Natural killer cell (primary cell): Measurements from ENCODE around the gene RAB33A. TPM values are rescaled to one million over a fixed set of nuclear protein-coding genes. Genes with fewer than 3 reads are reported as not detected.

Experiments
- ATAC-seq, 3 donors: fragments of 150-1000 bp in 2 of 3; fragments of 200-7000 bp in 1 of 3; cut with Tn5 transposase; 1 replicate in 1 of 3; 2 replicates in 2 of 3; pipeline ENCODE4 v1.10.0; 2021; ENCODE audit warnings: mild to moderate bottlenecking in 2 of 3, moderate library complexity in 2 of 3
- DNase-seq, 2 donors: peaks; one replicate each; pipeline versions ENCODE4 v3.0.0 to v3.0.0-alpha.2; 2013 to 2021; ENCODE audit warnings: mixed read lengths in 1 of 2
- H3K27ac ChIP-seq: one replicate; pipeline ENCODE4 v1.5.1; 2013; ENCODE audit warnings: mild to moderate bottlenecking, low read length
- H3K27me3 ChIP-seq: one replicate; pipeline ENCODE4 v1.6.1; 2013; ENCODE audit warnings: low read length; ENCODE audit not compliant: control insufficient read depth, insufficient read depth
- H3K36me3 ChIP-seq: one replicate; pipeline ENCODE4 v1.6.1; 2013; ENCODE audit warnings: low read length; ENCODE audit not compliant: control insufficient read depth, insufficient read depth
- H3K4me1 ChIP-seq: one replicate; pipeline ENCODE4 v1.6.1; 2013; ENCODE audit warnings: low read length; ENCODE audit not compliant: control insufficient read depth, insufficient read depth
- H3K4me3 ChIP-seq: one replicate; pipeline ENCODE4 v1.5.1; 2013; ENCODE audit warnings: low read length
- H3K9me3 ChIP-seq: one replicate; pipeline ENCODE4 v1.6.1; 2013; ENCODE audit warnings: low read length; ENCODE audit not compliant: control insufficient read depth, insufficient read depth
- H3K27ac Mint-ChIP-seq, 2 donors: one replicate each; pipeline ENCODE4 v1.8.0; 2022; ENCODE audit warnings: mild to moderate bottlenecking in 2 of 2, mixed read lengths in 2 of 2, moderate library complexity in 1 of 2
- H3K27me3 Mint-ChIP-seq, 2 donors: one replicate each; pipeline ENCODE4 v1.8.0; 2022; ENCODE audit warnings: low read depth in 2 of 2, mixed read lengths in 2 of 2
- H3K36me3 Mint-ChIP-seq: one replicate; pipeline ENCODE4 v1.8.0; 2022; ENCODE audit warnings: mixed read lengths
- H3K4me1 Mint-ChIP-seq, 2 donors: one replicate each; pipeline ENCODE4 v1.8.0; 2022; ENCODE audit warnings: mixed read lengths in 2 of 2
- H3K4me3 Mint-ChIP-seq: one replicate; pipeline ENCODE4 v1.8.0; 2022; ENCODE audit warnings: mild to moderate bottlenecking, moderate library complexity, mixed read lengths
- H3K9me3 Mint-ChIP-seq, 2 donors: one replicate each; pipeline ENCODE4 v1.8.0; 2022; ENCODE audit warnings: mixed read lengths in 2 of 2
- WGBS: methylation state at CpG from one replicate; pipeline ENCODE4 v1.1.7; 2013; ENCODE audit warnings: missing lambda C conversion rate; ENCODE audit not compliant: insufficient coverage; 5-methylcytosine and 5-hydroxymethylcytosine counted together
- intact Hi-C: fragments of 100-400 bp; cut with micrococcal nuclease; formaldehyde crosslinking; loops from one replicate; pipeline ENCODE4 v1.14.2; 2022
- total RNA-seq, 4 donors: library from RNA; stranded (reverse); fragments of 120-200 nt in 1 of 4; gene quantifications; one replicate each; pipeline versions ENCODE4 v1.2.3 to v1.2.4, GENCODE V29; 2013 to 2022
- TF ChIP-seq, protein P1 (sequence below): fragments of 200-600 bp; IDR thresholded peaks from one replicate; pipeline ENCODE4 v1.8.0; 2022; ENCODE audit warnings: antibody characterized with exemption

RAB33A gene
- total RNA-seq, 3 donors from 2014 or later (not counting 1 experiment from before 2014, with no cell fraction given) = 3.2 to 4.4 (median 4.4) TPM

DNA sequence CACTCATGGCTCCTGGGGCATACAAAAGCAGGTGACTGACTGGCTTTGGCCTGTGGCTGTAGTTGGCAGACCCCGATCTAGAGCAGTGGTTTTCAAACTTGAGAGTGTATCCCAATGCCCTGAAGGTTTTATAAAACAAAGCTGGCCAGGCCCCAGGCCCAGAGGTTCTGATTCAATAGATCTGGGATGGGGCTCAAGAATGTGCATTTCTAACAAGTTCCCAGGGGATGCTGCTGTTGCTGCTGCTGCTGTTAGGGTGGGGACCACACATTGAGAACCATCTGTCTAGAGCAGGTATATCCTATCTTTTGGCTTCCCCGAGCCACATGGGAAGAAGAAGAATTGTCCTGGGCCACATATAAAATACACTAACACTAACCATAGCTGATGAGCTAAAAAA lies 13.5 kb upstream of the RAB33A start:
- Mint-ChIP-seq H3K27ac (no peak overlapping the region), H3K27me3 (peaks cover 0 to 9% of the 10 kb centered on the region in 2 donors), H3K9me3 (no peaks in the 10 kb centered on the region), H3K36me3 (no peaks in the 10 kb centered on the region), H3K4me1 (peaks cover 0 to 11% of the 10 kb centered on the region in 2 donors), H3K4me3 (no peak overlapping the region)
- no peak for DNase-seq
- 91% methylated on average over 1 of the region's 2 CpGs for whole genome bisulfite sequencing
- no peak for ATAC-seq
- Histone ChIP-seq H3K4me3 (no peak overlapping the region), H3K9me3 (no peaks in the 10 kb centered on the region), H3K27me3 (no peaks in the 10 kb centered on the region), H3K36me3 (peaks cover 5% of the 10 kb centered on the region), H3K4me1 (no peaks in the 10 kb centered on the region), H3K27ac (no peak overlapping the region)
- intact Hi-C loops = no loop called here
- TF ChIP-seq, protein P1, sequence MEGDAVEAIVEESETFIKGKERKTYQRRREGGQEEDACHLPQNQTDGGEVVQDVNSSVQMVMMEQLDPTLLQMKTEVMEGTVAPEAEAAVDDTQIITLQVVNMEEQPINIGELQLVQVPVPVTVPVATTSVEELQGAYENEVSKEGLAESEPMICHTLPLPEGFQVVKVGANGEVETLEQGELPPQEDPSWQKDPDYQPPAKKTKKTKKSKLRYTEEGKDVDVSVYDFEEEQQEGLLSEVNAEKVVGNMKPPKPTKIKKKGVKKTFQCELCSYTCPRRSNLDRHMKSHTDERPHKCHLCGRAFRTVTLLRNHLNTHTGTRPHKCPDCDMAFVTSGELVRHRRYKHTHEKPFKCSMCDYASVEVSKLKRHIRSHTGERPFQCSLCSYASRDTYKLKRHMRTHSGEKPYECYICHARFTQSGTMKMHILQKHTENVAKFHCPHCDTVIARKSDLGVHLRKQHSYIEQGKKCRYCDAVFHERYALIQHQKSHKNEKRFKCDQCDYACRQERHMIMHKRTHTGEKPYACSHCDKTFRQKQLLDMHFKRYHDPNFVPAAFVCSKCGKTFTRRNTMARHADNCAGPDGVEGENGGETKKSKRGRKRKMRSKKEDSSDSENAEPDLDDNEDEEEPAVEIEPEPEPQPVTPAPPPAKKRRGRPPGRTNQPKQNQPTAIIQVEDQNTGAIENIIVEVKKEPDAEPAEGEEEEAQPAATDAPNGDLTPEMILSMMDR = no peak

DNA sequence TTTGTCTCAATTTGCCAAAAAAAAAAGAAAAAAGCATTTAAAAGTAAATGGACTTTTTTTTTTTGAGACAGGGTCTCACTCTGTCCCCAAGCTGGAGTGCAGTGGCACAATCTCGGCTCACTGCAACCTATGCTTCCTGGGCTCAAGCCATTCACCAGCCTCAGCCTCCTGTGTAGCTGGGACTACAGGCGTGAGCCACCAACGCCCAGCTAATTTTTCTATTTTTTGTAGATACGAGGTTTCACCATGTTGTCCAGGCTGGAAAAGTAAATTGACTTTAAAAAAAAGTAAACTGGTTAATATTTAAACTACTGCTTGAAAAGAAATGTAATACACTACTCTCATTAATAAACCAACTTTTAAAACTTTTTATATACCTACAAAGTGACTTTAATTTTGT lies 12.0 kb upstream of the RAB33A start:
- no peaks in the 10 kb centered on the region for H3K4me1 ChIP-seq
- H3K27ac Mint-ChIP-seq = no peak overlapping the region
- no peaks in the 10 kb centered on the region for H3K36me3 Mint-ChIP-seq
- H3K9me3 Mint-ChIP-seq = no peaks in the 10 kb centered on the region
- H3K27me3 ChIP-seq = no peaks in the 10 kb centered on the region
- H3K4me1 Mint-ChIP-seq = peaks cover 4 to 15% of the 10 kb centered on the region in 2 donors
- TF ChIP-seq, protein P1 = no peak
- ATAC-seq (no peak), DNase-seq (no peak)
- intact Hi-C loops = no loop called here
- peaks cover 0 to 9% of the 10 kb centered on the region in 2 donors for H3K27me3 Mint-ChIP-seq
- H3K27ac ChIP-seq = no peak overlapping the region
- 64% methylated on average over 1 of the region's 4 CpGs for WGBS
- H3K36me3 ChIP-seq = peaks cover 2% of the 10 kb centered on the region
- H3K4me3 Mint-ChIP-seq = no peak overlapping the region
- H3K4me3 ChIP-seq = no peak overlapping the region
- no peaks in the 10 kb centered on the region for H3K9me3 ChIP-seq

DNA sequence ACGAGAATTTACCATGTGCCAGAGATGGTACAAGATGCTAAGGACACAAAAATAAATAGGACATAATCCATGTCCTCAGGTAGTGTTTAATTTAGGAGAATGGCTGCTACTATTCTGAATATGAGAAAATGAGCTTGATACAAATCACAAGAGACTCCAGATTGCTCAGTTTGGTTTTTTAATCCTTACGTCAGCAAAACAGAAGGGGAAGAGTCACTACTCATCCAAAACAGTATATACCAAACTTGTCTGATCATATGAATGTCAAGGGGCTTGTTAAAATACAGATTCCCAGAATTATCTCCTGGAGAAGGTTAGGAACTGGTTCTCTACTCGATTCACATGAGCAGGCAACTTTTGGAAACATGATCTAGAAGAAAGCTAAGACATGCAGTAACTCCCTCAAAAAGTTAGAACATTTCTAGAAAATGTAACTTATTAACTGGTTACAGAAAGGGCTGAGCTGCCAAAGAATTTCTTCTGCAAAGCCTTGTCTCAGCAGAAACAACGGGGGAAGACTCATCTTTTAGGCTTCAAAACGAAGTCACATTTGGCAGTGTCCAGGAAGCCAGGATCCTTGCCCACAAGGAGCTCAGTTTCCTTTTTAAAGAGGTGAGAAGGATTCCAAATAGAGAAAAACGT lies 9.5 kb upstream of the RAB33A start:
- Mint-ChIP-seq H3K36me3 (no peaks in the 10 kb centered on the region), H3K27me3 (peaks cover 0 to 15% of the 10 kb centered on the region in 2 donors), H3K27ac (peak overlapping the region in 1 of 2 donors; percentile 46), H3K4me3 (no peak overlapping the region), H3K9me3 (no peaks in the 10 kb centered on the region), H3K4me1 (peaks cover 15 to 33% of the 10 kb centered on the region in 2 donors)
- DNase-seq = no peak
- Histone ChIP-seq H3K4me3 (no peak overlapping the region), H3K27ac (no peak overlapping the region), H3K27me3 (no peaks in the 10 kb centered on the region), H3K36me3 (no peaks in the 10 kb centered on the region), H3K9me3 (no peaks in the 10 kb centered on the region), H3K4me1 (peaks cover 6% of the 10 kb centered on the region)
- intact Hi-C loops = no loop called here
- 68% methylated on average over 4 of the region's 6 CpGs for WGBS
- ATAC-seq = no peak
- TF ChIP-seq, protein P1 = no peak

DNA sequence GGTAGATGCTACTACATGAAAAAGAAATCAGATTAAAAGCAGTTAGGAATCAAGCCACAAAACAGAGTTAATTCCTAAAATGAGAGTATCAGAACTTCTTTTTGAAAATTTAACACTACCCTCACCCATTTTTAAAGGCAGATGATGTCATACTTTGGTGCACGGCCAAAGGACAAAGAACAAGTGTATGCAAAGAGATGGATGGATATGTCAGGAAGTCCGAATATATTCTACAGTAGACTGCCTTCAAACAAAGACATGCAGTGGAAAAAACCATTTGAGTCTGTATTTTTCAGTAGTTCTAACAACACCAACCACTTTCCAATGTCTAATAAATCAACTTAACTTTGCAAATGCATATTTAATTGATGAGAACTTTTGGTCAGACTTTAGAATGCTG lies 8.4 kb upstream of the RAB33A start:
- peaks cover 15 to 33% of the 10 kb centered on the region in 2 donors for H3K4me1 Mint-ChIP-seq
- intact Hi-C loops = no loop called here
- Histone ChIP-seq H3K36me3 (no peaks in the 10 kb centered on the region), H3K4me3 (no peak overlapping the region), H3K27ac (no peak overlapping the region), H3K4me1 (peaks cover 6% of the 10 kb centered on the region), H3K27me3 (no peaks in the 10 kb centered on the region), H3K9me3 (no peaks in the 10 kb centered on the region)
- TF ChIP-seq, protein P1 = no peak
- H3K36me3 Mint-ChIP-seq = no peaks in the 10 kb centered on the region
- DNase-seq (no peak), ATAC-seq (no peak)
- H3K4me3 Mint-ChIP-seq = peak overlapping the region; percentile 9
- H3K27ac Mint-ChIP-seq = no peak overlapping the region
- no peaks in the 10 kb centered on the region for H3K9me3 Mint-ChIP-seq
- WGBS = no CpG with 5 or more reads among the region's 2 CpGs
- peaks cover 0 to 15% of the 10 kb centered on the region in 2 donors for H3K27me3 Mint-ChIP-seq
